Prostate gland (tissue), 2 donors: Measurements from ENCODE around the gene GAMT.

ENCODE experiments used
- POLR2A ChIP-seq: fragments of 450-650 bp; IDR thresholded peaks from one replicate; pipeline ENCODE4 v1.6.1; 2016; ENCODE audit warnings: antibody characterized with exemption, mild to moderate bottlenecking
- TF ChIP-seq, protein P1 (sequence below), 4 experiments: fragments of 200-600 bp in 2 of 4; fragments of 450-650 bp in 2 of 4; sonication (generic) in 2 of 4; IDR thresholded peaks; 1 replicate in 3 of 4; 2 replicates in 1 of 4; pipeline ENCODE4 v1.5.1; 2016 to 2019; ENCODE audit warnings: antibody characterized with exemption in 4 of 4, mild to moderate bottlenecking in 2 of 4, moderate library complexity in 2 of 4

DNA sequence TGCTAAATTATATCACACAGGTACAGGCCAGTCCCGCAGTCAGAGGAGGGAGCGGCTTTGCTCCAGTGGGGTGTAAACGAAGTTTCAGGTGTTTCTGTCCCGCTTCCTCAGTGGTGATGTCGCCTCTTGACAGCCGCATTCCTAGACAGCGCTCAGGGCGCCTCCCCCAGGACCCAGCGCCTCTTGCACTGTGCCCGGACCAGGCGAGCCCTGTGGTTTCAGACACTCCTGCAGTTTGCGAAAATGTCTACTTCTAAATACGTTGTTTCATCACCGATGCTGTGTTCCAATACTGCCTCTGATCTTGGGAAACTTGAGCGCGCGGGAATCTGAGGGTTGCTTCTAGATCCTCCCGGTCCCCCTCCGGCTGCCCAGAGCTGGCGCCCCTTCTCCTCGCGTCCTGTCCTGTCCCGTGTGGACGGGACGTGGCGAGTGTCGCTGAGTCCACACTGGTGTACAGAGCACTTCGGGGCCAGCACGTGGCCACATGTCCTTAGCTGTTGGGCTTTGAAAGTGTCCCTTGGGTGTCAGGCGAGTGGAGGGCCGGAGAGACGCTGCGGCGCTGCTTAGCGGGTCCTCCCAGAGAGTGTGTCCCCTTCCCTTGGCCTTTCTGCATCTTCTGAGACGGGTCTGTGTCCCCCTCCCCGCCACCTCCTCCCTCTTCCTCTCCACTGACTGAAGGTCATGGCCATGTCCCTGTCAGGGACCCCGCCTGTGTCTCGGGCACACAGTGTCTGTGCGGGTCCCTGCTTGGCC lies 22.3 kb upstream of the GAMT start:
- TF ChIP-seq POLR2A, result no peak
- TF ChIP-seq, protein P1, sequence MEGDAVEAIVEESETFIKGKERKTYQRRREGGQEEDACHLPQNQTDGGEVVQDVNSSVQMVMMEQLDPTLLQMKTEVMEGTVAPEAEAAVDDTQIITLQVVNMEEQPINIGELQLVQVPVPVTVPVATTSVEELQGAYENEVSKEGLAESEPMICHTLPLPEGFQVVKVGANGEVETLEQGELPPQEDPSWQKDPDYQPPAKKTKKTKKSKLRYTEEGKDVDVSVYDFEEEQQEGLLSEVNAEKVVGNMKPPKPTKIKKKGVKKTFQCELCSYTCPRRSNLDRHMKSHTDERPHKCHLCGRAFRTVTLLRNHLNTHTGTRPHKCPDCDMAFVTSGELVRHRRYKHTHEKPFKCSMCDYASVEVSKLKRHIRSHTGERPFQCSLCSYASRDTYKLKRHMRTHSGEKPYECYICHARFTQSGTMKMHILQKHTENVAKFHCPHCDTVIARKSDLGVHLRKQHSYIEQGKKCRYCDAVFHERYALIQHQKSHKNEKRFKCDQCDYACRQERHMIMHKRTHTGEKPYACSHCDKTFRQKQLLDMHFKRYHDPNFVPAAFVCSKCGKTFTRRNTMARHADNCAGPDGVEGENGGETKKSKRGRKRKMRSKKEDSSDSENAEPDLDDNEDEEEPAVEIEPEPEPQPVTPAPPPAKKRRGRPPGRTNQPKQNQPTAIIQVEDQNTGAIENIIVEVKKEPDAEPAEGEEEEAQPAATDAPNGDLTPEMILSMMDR (IDR thresholded peaks at IDR 0.05), result no peak
